ENCODE data around the gene UTRN.

DNA sequence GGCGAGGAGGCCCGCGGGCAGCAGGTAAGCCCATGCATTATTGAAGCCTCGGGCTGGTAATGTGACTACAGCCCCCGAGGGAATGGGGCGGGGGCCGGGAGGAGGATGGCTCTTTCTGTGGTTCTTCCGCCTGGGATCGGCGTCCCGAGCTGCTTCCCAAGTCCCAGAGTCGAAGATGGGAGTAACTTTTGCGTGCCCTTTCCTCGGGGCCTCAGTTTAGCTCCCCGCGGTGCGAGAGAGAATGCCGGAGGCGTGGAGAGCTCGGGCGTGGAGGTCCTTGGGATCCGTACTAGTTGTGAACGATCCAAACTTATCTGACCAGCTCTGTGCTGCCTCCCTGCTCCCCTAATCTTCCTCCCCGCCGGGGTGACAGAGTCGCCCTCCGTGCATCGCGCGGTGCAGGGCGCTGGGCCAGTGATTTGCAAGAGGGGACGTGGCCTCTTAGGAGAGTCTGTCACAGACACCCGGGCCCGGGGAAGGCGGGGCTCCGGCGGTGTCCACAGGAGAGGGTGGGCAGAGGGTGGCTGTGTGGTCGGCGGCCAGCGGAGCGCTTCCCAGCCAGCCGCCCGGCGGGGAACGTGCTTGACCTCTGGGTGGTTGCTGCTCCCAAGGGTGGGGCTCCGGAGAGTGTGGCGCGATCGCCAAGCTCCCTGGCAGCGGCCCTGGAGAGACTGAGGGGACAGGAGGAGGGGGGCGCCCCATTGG is 815 bp downstream of the UTRN start:
- TF ChIP-seq, protein P1, sequence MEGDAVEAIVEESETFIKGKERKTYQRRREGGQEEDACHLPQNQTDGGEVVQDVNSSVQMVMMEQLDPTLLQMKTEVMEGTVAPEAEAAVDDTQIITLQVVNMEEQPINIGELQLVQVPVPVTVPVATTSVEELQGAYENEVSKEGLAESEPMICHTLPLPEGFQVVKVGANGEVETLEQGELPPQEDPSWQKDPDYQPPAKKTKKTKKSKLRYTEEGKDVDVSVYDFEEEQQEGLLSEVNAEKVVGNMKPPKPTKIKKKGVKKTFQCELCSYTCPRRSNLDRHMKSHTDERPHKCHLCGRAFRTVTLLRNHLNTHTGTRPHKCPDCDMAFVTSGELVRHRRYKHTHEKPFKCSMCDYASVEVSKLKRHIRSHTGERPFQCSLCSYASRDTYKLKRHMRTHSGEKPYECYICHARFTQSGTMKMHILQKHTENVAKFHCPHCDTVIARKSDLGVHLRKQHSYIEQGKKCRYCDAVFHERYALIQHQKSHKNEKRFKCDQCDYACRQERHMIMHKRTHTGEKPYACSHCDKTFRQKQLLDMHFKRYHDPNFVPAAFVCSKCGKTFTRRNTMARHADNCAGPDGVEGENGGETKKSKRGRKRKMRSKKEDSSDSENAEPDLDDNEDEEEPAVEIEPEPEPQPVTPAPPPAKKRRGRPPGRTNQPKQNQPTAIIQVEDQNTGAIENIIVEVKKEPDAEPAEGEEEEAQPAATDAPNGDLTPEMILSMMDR (IDR thresholded peaks at IDR 0.05) = no peak
- TF ChIP-seq ZFX (IDR thresholded peaks at IDR 0.05; ENCODE audit: borderline replicate concordance) = no peak
